HK-2 (cell line): ENCODE measurements around the gene LRP1.

Experiments
- DNase-seq: peaks from one replicate; pipeline ENCODE4 v3.0.0-alpha.2; 2018; ENCODE audit not compliant: unreplicated experiment

LRP1 gene

DNA sequence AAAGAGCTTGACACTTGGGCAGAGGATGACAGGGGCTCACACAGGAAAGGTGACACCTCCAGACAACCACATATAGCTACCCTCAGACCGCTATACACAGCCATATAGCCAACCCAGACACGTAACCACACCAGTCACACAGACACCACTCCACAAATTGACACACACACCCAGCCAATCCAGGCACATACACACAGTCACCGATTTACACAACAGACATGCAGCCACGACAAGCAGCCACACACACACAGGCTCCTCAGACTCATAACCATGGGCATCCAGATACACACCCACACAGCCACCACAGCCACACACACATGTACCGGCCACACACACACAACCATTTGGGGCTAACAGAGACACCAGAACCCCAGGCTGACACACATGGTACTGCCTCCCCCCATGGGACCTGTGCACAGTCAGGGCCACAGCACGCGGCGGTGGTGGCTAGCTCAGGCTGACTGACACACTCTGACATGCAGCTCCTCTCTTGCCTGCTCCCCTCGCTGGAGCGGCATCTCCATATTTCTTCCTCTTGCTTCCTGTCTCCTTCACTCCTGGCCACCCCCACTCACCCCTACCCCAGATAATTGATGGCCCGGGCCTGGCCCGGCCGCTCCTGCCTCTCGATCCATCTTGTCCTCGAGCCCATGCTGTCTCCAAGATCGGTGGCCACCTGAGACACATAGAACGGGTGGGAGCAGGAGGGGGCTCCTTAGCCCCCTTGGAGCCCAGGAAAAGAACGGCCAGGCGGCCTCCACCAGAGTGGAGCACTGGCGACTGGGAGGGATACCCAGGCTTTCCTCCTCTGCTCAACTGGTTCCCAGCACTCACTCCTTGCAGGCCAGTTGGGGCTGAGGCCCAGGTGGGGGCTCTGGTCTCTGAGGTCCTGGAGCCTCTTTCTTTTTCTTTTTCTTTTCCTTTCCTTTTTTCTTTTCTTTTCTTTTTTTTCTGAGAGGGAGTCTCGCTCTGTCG lies 95.2 kb downstream of the LRP1 start:
- no peak for DNase-seq

GRCh38 chr12:57224278-57224972 lies 96.1 kb downstream of the LRP1 start:
- DNase-seq, result no peak

DNA sequence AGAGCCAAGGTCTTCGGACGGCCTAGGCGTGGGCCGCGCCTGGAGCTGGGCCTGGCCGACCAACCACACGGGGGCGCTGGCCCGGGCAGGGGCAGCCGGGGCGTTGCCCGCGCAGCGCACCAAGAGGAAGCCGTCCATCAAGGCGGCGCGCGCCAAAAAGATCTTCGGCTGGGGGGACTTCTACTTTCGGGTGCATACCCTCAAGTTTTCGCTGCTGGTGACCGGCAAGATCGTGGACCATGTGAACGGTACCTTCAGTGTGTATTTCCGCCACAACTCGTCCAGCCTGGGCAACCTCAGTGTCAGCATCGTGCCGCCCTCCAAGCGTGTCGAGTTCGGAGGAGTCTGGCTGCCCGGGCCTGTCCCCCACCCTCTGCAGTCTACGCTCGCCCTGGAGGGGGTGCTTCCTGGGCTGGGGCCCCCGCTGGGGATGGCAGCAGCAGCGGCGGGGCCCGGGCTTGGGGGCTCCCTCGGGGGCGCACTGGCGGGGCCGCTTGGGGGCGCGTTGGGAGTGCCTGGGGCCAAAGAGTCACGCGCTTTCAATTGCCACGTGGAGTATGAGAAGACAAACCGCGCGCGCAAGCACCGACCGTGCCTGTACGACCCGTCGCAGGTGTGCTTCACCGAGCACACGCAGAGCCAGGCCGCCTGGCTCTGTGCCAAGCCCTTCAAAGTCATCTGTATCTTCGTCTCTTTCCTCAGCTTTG lies 96.8 kb downstream of the LRP1 start:
- no peak for DNase-seq

DNA sequence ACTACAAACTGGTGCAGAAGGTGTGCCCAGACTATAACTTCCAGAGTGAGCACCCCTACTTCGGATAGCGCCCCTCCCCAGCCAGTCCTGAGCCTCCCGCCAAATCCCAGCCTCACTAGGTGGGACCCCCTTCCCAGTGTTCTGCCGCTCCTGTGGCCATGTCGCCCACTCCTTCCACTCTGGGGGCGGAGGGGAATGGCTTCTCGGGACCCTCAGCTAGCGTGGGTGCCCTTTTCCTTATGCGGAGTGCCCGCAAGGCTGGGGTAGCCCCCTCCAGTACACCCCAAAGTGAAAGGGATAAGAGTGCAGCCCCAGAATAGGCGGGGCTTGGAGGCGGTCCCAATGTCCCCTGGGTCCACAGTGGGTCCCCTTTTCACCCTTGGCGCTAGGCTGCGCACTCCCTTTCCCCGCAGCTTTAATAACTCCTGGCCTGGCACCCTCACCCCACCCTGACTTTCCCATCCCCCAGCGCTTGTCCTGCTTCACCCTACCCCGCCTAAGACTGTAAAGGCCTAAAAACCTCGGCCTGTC lies 97.5 kb downstream of the LRP1 start:
- DNase-seq, result no peak

DNA sequence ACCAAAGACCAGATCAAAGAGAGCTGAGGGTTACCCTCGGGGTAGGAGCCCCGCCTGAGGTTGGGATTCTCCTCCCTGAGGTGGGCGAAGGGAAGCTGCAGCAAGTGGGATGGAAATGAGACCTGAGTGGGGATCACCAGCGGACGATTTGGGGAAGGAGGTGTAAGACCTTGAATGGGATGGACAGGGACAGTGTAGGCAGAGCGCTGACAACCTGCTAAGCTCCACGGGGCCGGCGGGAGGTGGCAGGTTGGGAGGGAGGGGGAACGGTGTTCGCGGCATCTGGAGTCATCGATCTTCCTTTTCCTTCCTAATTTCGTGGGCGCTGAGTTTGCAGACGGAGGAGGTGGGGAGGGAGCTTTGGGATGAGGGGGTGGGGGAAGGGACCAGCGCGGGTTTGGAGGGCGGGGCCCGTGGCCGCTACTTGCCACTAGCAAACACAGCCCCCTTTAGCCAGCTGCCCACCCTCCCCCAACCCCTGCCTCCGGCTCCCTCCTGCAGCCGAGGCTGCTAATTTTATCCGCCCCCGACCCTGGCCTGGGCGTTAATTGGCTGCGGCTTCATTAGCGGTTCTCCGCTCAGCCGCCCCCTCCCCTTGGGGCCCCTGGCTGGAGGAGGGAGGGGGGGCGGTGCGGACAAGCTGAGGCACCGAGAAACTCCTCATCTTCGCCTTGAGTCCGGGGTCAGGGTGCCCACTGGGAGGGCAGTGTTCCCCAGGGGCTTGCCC lies 98.5 kb downstream of the LRP1 start:
- no peak for DNase-seq

DNA sequence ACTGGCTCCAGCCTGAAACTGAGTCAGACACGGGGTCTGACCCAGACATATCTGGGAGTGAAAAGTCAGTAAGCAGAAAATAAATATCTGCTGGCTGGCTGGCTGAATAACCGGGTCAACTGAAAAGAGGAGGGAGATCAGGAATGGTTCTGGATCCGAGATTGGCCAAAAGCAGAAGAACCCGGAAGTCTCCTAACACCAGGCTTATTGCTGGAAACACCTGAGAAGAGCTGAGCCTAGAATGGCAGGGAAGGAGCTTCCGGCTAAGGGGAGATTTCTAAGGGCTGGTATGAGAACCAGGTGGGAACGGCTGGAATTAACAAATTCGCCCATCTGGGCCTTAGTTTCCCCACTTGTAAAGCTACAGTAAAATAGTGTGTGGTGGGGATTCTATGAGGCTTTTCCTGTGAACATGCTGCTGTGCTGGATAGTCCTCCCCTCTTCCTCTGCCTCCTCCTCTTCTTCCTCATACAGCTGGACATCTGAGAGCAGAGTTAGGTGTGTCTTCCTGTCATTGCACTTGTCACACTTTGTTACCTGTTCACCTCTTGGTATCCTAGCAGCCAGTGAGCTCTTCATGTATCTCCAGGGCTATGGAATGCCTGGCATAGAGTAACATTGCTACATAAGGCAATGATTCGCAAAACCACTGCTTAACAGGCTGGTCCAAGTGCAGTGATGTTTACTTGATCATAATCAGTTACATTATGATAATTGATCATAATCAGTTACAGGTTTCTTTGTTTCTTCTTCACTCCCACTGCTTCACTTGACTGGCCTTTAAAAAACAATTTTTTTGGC lies 99.2 kb downstream of the LRP1 start:
- no peak for DNase-seq

GRCh38 chr12:57229046-57229633 lies 100.9 kb downstream of the LRP1 start:
- DNase-seq, result no peak

DNA sequence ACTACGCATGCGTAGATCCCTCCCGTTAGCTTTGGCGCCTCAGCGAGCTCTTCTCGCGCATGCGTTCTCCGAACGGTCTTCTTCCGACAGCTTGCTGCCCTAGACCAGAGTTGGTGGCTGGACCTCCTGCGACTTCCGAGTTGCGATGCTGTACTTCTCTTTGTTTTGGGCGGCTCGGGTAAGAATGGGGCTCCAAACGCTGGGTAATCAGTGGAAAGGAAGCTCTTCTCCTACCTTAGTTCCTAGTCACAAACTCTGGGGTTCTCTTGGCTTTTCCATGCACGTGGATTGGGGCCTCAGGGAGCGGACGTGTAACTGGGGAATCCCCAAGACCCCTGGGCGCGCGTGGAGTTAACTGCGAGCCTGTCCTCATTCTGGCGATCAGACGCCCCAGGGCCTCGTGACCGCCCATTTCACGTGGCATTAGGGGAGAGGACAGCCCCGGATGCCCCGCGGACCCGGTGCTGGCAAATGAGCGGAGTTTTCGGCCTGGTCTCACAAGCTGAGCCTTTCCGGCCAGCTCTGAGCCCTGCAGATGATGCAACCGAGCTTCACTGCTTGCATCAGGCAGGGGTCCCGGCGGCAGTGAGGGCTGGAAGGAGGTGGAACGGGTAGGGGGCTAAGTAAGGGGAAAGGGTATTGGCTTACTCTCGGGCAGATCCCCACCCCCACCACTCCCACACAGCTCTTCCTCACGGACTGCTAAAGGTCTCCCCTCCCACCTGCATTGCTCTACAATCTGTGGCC lies 101.5 kb downstream of the LRP1 start, which contains the start of gene SHMT2:
SHMT2 (plus strand) TSS at position 78 of the 747 bp plus-strand sequence; CDS start at position 146, 68 bp downstream.
- peak; percentile 95 for DNase-seq

DNA sequence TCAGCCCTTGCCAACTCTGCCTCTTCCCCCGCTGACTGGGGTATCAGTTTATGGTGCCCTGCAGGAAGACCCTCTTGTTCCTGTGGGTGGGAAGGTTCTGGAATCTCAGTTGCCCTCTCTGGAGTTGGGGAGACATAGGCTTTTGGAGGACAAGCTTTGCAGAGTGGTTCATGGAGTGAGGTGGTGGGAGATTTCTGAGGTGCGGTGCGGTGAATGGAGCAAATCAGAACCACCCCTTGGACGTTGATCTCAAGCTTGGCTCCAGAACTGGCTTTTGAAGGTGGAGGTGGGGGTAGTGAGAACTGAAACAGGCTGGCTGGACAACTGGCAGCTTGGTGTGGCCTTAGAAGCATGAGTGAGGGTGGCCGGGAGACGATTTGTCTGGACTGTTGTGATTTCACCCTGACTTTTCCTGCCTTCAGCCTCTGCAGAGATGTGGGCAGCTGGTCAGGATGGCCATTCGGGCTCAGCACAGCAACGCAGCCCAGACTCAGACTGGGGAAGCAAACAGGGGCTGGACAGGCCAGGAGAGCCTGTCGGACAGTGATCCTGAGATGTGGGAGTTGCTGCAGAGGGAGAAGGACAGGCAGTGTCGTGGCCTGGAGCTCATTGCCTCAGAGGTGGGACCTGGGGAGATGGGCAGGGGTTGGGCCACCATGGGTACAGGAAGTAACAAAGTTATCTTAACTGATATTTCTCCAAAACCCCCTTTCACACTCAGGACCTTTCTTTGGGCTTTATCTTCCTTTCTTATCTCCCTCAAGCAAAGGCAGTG lies 102.3 kb downstream of the LRP1 start:
- DNase-seq, result no peak

- DNase-seq, result no peak
These were observed 103.2 kb downstream of the LRP1 start for GRCh38 chr12:57231276-57232021.

- no peak for DNase-seq
These were observed 104.0 kb downstream of the LRP1 start for GRCh38 chr12:57232156-57232756.

GRCh38 chr12:57233357-57234232 lies 105.3 kb downstream of the LRP1 start:
- no peak for DNase-seq

GRCh38 chr12:57234233-57234570 lies 105.9 kb downstream of the LRP1 start:
- no peak for DNase-seq

GRCh38 chr12:57234571-57235016 lies 106.3 kb downstream of the LRP1 start:
- DNase-seq, result no peak

DNA sequence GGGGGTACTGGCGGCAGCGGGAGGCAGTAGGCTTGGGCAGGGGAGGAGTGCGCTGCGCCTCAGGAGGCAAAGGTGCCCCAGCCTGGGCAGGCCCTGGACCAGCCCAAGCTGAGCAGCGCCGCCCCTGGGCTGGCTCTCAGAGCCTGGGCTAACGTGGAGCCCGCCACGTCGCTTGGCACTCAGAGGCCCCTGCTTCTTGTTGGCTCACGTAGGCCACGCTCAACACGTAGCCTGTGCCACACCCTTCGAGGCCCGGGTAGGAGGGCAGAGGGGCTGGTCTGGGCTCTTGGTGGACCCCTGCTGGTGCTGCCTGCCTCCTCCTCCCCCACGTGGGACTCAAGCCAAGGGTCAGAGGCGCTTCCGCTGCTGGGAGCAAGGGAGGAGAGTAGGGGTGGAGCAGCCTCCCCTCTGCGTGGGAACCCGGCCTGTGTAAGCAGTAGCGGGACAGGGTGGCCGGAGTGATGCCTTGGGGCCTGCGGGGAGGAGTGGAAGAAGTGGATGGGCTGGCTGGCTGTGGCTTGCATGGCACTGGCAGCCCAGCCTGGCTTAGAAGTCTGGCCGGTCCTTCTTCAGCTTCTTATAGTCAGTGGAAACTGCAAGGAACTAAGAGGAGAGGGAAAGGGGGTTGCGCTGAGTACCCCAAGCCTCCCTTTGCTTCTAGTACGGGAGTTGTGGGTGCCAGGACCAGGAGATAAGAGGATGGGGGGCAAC lies 106.9 kb downstream of the LRP1 start:
- no peak for DNase-seq

DNA sequence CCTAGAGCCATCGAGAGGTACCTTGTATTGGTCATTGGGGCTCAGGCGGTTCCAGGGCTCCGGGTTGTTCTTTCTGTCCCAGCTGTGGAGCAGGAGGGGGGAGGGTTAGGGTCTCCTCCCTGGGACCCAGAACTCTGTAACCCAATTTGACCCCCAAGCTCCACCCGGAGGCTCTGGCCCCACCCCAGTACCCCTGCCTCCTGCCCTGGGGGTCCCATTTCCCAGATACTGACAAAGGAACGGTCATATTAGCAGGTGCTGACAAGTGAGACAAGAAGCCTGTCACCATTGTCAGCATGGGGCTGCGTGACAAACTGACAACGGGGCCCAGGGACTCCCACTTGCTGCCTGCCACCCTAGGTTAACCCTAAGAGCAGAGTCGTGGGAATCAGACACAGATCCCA lies 107.4 kb downstream of the LRP1 start:
- DNase-seq, result no peak
